OCI-LY1 (cell line): ENCODE results near the gene KCNK4.

Source experiments
- EZH2 ChIP-seq: fragments of 200-600 bp; sonication (generic), shearing (Covaris generic); IDR thresholded peaks from 2 replicates; pipeline ENCODE4 v1.8.0; 2017; ENCODE audit warnings: borderline replicate concordance, mixed run types, mild to moderate bottlenecking, antibody characterized with exemption, low read length, moderate library complexity, mixed read lengths
- TF ChIP-seq, protein P1 (sequence below): fragments of 200-600 bp; sonication (generic), shearing (Covaris generic); IDR thresholded peaks from 2 replicates; pipeline ENCODE4 v1.5.1; 2017; ENCODE audit warnings: mild to moderate bottlenecking, antibody characterized with exemption, low read length, moderate library complexity, mixed read lengths

DNA sequence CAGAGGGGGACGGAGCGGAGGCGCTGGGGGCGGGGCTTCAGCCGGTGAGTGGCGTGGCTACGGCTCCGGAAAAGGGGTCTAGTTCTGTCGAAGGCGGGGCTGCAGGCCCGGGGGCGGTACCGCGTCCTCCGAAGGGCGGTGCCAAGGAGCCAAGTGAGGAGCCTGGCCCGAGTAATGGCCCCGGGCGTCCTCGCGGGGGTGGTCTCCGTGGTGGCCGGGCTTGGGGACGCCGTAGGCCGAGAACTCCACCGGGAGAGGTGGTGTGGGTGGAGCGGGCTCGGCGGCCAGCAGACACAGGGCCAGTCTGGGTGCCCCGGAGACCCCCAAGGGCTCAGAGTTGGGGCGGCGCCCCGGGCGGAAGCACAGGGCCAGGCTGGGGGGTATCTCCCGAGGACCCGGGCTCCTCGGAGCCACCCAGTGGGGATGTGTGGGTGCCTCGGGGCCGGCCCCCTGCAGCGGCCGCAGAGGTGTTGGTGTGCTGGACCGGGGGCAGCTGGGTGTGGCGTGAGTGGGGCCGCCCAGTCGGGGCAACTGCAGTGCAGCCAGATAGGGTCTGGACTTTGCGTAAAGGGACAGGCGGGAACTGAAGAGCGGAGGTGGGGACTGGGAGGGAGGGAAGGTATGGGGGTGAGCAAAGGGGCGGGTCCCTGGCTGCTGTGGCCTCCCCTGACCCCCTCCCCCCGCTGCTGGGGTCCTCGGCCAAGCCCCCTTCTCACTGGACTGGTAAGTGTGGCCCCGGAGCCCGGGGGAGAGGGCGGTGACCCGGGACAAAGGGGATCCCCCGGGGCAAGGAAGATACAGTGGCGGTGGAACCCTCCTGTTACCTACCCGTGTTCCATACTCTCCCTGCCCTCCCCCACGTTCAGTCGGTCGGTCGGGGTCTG is 49.4 kb upstream of the KCNK4 start:
- TF ChIP-seq, protein P1, sequence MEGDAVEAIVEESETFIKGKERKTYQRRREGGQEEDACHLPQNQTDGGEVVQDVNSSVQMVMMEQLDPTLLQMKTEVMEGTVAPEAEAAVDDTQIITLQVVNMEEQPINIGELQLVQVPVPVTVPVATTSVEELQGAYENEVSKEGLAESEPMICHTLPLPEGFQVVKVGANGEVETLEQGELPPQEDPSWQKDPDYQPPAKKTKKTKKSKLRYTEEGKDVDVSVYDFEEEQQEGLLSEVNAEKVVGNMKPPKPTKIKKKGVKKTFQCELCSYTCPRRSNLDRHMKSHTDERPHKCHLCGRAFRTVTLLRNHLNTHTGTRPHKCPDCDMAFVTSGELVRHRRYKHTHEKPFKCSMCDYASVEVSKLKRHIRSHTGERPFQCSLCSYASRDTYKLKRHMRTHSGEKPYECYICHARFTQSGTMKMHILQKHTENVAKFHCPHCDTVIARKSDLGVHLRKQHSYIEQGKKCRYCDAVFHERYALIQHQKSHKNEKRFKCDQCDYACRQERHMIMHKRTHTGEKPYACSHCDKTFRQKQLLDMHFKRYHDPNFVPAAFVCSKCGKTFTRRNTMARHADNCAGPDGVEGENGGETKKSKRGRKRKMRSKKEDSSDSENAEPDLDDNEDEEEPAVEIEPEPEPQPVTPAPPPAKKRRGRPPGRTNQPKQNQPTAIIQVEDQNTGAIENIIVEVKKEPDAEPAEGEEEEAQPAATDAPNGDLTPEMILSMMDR = no peak
- no peak for TF ChIP-seq EZH2
